G401.6 (cell line): ENCODE measurements around the gene C1QTNF6.
A peak's percentile ranks its signal among the peaks of the same experiment; 100 is the strongest.
"Not testable (repeated sequence)": the region's sequence is repeated elsewhere in the genome, so short reads cannot be mapped to it uniquely, and the experiment has no call there.

Experiments used
- FAIRE-seq: peaks from 2 replicates; lab custom pipeline; 2012; peaks lifted over from hg19 to GRCh38; lab: Jason Lieb, UNC

Gene C1QTNF6

GRCh38 chr22:37206841-37207821 is 19.1 kb upstream of the C1QTNF6 start:
- FAIRE-seq = no peak

- FAIRE-seq = no peak
Measured at GRCh38 chr22:37206118-37206840, 18.2 kb upstream of the C1QTNF6 start.

GRCh38 chr22:37205046-37205445 is 17.0 kb upstream of the C1QTNF6 start:
- FAIRE-seq = no peak

GRCh38 chr22:37204045-37204655 is 16.1 kb upstream of the C1QTNF6 start:
- FAIRE-seq = no peak

- no peak for FAIRE-seq
Measured at GRCh38 chr22:37203354-37204044, 15.5 kb upstream of the C1QTNF6 start.

- no peak for FAIRE-seq
Measured at GRCh38 chr22:37202716-37203115, 14.7 kb upstream of the C1QTNF6 start.

GRCh38 chr22:37202001-37202555 is 14.0 kb upstream of the C1QTNF6 start:
- no peak for FAIRE-seq

- not testable (repeated sequence) for FAIRE-seq
Measured at GRCh38 chr22:37201443-37201820, 13.4 kb upstream of the C1QTNF6 start.

GRCh38 chr22:37199760-37200108 is 11.7 kb upstream of the C1QTNF6 start:
- no peak for FAIRE-seq

GRCh38 chr22:37199103-37199759 is 11.2 kb upstream of the C1QTNF6 start:
- peak; percentile 98 for FAIRE-seq

GRCh38 chr22:37198258-37199102 is 10.4 kb upstream of the C1QTNF6 start:
- peak; percentile 40 for FAIRE-seq

- no peak for FAIRE-seq
Measured at GRCh38 chr22:37197451-37198257, 9.6 kb upstream of the C1QTNF6 start.

- no peak for FAIRE-seq
Measured at GRCh38 chr22:37196539-37197450, 8.7 kb upstream of the C1QTNF6 start.

GRCh38 chr22:37195921-37196320 is 7.9 kb upstream of the C1QTNF6 start:
- no peak for FAIRE-seq

GRCh38 chr22:37194750-37195149 is 6.7 kb upstream of the C1QTNF6 start:
- FAIRE-seq = no peak

GRCh38 chr22:37193629-37194191 is 5.7 kb upstream of the C1QTNF6 start:
- peak; percentile 81 for FAIRE-seq

GRCh38 chr22:37192741-37193140 is 4.7 kb upstream of the C1QTNF6 start:
- FAIRE-seq = no peak

GRCh38 chr22:37192204-37192603 is 4.2 kb upstream of the C1QTNF6 start:
- FAIRE-seq = no peak
